Coronary artery (tissue), 2 donors: ENCODE results near the gene PARP3.
A peak's percentile ranks its signal among the peaks of the same experiment; 100 is the strongest.

Experiments
- DNase-seq: peaks from one replicate; pipeline ENCODE4 v3.0.0-alpha.2; 2017; ENCODE audit warnings: low spot score
- H3K27ac ChIP-seq, 2 donors: fragments of 200-600 bp; sonication (generic); one replicate each; pipeline ENCODE4 v1.5.1; 2016 to 2019
- H3K4me3 ChIP-seq: fragments of 200-600 bp; sonication (generic); 2 replicates; pipeline ENCODE4 v1.5.1; 2016; ENCODE audit warnings: mild to moderate bottlenecking, moderate library complexity
- CTCF ChIP-seq: fragments of 200-600 bp; sonication (generic); IDR thresholded peaks from one replicate; pipeline ENCODE4 v1.5.1; 2019; ENCODE audit warnings: antibody characterized with exemption

The PARP3 gene

GRCh38 chr3:51982838-51983577, 40.8 kb downstream of the PARP3 start, which contains the start of gene ACY1:
Gene ACY1 (plus strand): TSS chr3:51983535. CDS start chr3:51984065, 530 bp downstream.
- TF ChIP-seq CTCF = no peak
- peak; percentile 93 for DNase-seq
- Histone ChIP-seq H3K4me3 (peak within 1 kb of the TSS; percentile 76), H3K27ac (peak within 1 kb of the TSS; percentile 87 to 96)

GRCh38 chr3:51983578-51984268, 41.6 kb downstream of the PARP3 start:
- TF ChIP-seq CTCF = no peak
- Histone ChIP-seq H3K4me3 (peak overlapping the region; percentile 76), H3K27ac (peak overlapping the region; percentile 87 to 96)
- no peak for DNase-seq

GRCh38 chr3:51984269-51984647, 42.1 kb downstream of the PARP3 start:
- DNase-seq = no peak
- Histone ChIP-seq H3K4me3 (peak overlapping the region; percentile 76), H3K27ac (peak overlapping the region; percentile 87 to 96)
- TF ChIP-seq CTCF = no peak

- TF ChIP-seq CTCF = no peak
- DNase-seq = no peak
- no peak overlapping the region for H3K4me3 ChIP-seq
- no peak overlapping the region for H3K27ac ChIP-seq
These were observed 42.9 kb downstream of the PARP3 start for GRCh38 chr3:51985063-51985462.

GRCh38 chr3:51986010-51986947, 44.1 kb downstream of the PARP3 start:
- Histone ChIP-seq H3K27ac (no peak overlapping the region), H3K4me3 (no peak overlapping the region)
- no peak for DNase-seq
- TF ChIP-seq CTCF = no peak

GRCh38 chr3:51987568-51987967, 45.4 kb downstream of the PARP3 start:
- H3K4me3 ChIP-seq = no peak overlapping the region
- DNase-seq = no peak
- TF ChIP-seq CTCF = no peak
- H3K27ac ChIP-seq = no peak overlapping the region
